ENCODE data around the gene TRAF7. TPM values are rescaled to one million over a fixed set of nuclear protein-coding genes. Genes with fewer than 3 reads are reported as not detected.
"Not testable (repeated sequence)": the region's sequence is repeated elsewhere in the genome, so short reads cannot be mapped to it uniquely, and the experiment has no call there.

The TRAF7 gene
- total RNA-seq, 4 donors from 2014 or later, result 51.2 to 120 (median 79.3) TPM

DNA sequence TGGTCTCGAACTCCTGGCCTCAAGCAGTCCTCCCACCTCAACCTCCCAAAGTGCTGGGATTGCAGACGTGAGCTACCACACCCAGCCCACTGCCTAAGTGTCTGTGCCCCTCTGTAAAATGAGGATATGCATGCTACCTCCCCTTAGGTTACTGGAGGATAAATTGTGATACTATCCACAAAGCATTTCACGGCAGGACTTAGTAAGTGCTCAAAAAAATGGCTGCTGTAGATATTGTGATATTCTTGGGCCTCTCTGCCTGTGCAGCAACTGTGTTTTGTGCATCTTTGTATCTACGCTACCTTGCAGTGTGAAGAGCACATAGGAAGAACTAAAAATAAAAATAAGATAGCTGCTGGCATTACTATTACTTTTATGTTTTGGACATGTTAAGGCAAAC is 42.7 kb downstream of the TRAF7 start:
- H3K27me3 ChIP-seq, result peaks cover 0 to 27% of the 10 kb centered on the region in 2 donors
- TF ChIP-seq, protein P1, sequence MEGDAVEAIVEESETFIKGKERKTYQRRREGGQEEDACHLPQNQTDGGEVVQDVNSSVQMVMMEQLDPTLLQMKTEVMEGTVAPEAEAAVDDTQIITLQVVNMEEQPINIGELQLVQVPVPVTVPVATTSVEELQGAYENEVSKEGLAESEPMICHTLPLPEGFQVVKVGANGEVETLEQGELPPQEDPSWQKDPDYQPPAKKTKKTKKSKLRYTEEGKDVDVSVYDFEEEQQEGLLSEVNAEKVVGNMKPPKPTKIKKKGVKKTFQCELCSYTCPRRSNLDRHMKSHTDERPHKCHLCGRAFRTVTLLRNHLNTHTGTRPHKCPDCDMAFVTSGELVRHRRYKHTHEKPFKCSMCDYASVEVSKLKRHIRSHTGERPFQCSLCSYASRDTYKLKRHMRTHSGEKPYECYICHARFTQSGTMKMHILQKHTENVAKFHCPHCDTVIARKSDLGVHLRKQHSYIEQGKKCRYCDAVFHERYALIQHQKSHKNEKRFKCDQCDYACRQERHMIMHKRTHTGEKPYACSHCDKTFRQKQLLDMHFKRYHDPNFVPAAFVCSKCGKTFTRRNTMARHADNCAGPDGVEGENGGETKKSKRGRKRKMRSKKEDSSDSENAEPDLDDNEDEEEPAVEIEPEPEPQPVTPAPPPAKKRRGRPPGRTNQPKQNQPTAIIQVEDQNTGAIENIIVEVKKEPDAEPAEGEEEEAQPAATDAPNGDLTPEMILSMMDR (IDR thresholded peaks at IDR 0.05), result no peak
- no peak for TF ChIP-seq POLR2A (IDR thresholded peaks at IDR 0.05)
- no peaks in the 10 kb centered on the region for H3K36me3 ChIP-seq
- peaks cover 0 to 19% (median 13%) of the 10 kb centered on the region in 4 donors for H3K4me1 ChIP-seq
- no peak overlapping the region for H3K4me3 ChIP-seq
- H3K9me3 ChIP-seq, result no peaks in the 10 kb centered on the region
- DNase-seq, result no peak
- no peak overlapping the region for H3K27ac ChIP-seq

DNA sequence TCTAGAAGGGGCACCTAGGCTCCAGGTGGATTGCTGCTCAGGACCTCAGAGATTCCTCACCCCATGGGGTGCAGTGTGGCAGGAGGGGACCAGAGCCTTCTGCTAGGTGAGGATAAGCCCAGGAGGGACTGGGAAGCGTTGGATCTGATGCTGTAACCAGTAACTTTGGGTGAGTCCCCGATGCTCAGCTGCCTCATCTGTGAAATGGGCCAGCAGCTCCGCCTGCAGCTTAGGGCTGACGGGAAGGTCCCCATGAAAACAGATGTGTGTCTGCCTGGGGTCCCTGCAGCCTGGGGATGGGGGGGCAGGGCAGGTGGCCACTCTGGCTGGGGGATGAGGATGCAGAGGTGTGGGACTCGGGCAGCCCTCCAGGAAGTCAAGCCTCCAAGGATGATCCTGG is 43.5 kb downstream of the TRAF7 start:
- H3K27ac ChIP-seq, result no peak overlapping the region
- no peaks in the 10 kb centered on the region for H3K9me3 ChIP-seq
- no peak overlapping the region for H3K4me3 ChIP-seq
- H3K27me3 ChIP-seq, result peaks cover 0 to 27% of the 10 kb centered on the region in 2 donors
- H3K4me1 ChIP-seq, result peaks cover 0 to 19% (median 13%) of the 10 kb centered on the region in 4 donors
- DNase-seq, result no peak
- H3K36me3 ChIP-seq, result no peaks in the 10 kb centered on the region
- no peak for TF ChIP-seq POLR2A (IDR thresholded peaks at IDR 0.05)
- TF ChIP-seq, protein P1 (IDR thresholded peaks at IDR 0.05), result no peak

DNA sequence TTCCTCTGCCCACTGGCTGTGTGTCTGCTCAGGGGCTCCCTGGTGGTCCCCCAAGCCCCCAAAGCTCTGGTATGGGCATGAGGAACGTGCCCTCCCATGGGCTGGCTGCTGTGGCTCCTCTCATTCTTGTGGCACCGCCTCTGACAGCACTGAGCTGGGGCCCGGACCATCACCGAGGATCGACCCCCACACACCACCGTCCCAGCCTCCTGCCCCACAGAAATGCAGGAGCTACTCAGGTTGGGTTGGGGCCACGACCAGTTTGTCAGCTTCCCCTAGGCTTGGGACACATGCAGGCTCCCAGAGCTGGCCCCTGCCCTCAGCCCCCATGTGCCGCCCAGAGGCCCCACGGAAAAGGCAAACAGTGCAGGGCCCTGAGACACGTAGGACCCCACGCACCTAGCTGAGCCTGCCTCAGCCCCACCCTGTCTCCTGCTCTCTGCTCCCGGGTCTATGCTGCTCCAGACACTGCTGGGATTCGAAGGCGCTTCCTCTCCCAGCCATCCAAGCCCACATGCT is 44.1 kb downstream of the TRAF7 start:
- Histone ChIP-seq H3K27me3 (peaks cover 0 to 26% of the 10 kb centered on the region in 2 donors), H3K4me1 (peaks cover 0 to 23% (median 13%) of the 10 kb centered on the region in 4 donors), H3K36me3 (no peaks in the 10 kb centered on the region), H3K9me3 (no peaks in the 10 kb centered on the region), H3K27ac (no peak overlapping the region), H3K4me3 (no peak overlapping the region)
- TF ChIP-seq, protein P1 (IDR thresholded peaks at IDR 0.05), result no peak
- no peak for TF ChIP-seq POLR2A (IDR thresholded peaks at IDR 0.05)
- DNase-seq, result no peak

DNA sequence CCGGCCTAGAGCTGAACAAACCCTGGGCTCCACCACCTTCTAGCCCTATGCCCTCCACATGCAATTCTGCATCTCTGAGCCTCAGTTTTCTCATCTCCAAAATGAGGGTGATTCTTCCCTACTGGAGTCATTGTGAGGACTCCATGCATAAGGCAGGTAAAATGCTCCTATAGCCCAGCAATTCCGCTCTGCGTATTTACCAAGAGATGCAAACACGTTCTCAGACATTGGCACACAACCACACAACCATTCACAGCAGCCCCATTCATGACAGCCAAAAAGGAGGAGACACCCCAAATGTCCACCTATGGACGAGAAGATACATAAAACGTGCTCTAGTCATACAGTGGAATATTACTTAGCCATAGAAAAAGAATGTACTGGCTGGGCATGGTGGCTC is 44.7 kb downstream of the TRAF7 start:
- Histone ChIP-seq H3K9me3 (no peaks in the 10 kb centered on the region), H3K36me3 (no peaks in the 10 kb centered on the region), H3K4me3 (no peak overlapping the region), H3K27ac (no peak overlapping the region), H3K4me1 (peaks cover 0 to 18% (median 9%) of the 10 kb centered on the region in 4 donors), H3K27me3 (peaks cover 0 to 20% of the 10 kb centered on the region in 2 donors)
- TF ChIP-seq, protein P1 (IDR thresholded peaks at IDR 0.05), result no peak
- TF ChIP-seq POLR2A (IDR thresholded peaks at IDR 0.05), result no peak
- no peak for DNase-seq

DNA sequence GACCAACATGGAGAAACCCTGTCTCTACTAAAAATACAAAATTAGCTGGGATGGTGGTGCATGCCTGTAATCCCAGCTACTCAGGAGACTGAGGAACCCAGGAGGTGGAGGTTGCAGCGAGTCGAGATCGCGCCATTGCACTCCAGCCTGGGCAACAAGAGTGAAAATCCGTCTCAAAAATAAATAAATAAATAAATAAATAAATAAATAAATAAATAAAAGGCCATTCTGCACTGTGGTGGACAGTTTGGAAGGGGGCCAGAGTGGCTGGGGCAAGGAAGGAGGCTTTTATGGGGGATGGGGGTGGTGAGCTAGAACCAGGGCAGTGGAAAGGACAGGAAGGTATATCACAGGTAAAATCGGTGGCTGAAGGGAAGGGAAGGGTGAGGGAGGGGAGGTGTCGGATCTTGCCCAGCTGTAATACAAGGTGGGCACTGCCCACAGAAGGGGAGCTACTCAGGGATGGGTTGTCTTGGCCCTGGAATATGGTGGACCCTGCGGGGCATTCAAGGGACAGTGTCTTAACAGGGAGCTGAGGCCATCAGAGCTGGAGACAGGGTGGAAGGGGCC is 47.6 kb downstream of the TRAF7 start:
- not testable (repeated sequence) for H3K4me3 ChIP-seq, DNase-seq, H3K27me3 ChIP-seq, H3K9me3 ChIP-seq, H3K27ac ChIP-seq
- peaks cover 0 to 18% (median 6%) of the 10 kb centered on the region in 4 donors for H3K4me1 ChIP-seq
- H3K36me3 ChIP-seq, result peaks cover 0 to 18% (median 0%) of the 10 kb centered on the region in 3 donors

DNA sequence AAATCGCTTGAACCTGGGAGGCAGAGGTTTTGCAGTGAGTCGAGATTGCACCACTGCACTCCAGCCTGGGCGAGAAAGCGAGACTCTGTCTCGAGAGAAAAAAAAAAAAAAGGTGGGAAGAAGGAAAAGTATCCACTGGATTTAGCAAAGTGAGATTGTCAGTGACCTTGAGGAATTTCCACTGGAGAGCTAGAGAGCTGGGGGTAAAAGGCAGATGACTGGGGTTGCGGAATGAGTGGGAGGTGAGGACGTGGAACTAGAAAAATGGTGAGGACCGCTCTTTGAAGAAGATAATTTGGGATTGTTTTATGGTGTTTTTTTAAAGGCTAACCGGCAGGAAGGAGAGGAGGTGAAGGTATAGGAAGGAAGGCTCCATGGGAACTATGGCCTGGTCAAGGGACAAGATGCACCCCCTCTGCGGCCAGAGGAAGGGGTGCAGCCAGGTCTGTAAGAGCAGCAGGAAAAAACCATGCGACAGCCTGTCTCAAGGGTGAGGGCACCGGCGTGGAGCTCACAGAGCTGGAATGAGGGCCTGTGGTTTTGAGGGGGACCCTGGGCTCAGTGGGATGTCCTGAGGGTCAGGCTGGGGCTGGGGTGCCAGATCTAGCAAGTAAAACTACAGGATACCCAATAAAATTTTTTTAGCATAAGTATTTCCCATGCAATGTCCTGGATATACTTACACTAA is 49.0 kb downstream of the TRAF7 start:
- Histone ChIP-seq H3K27ac (peak overlapping the region; percentile 84 to 99 (median 96)), H3K9me3 (no peaks in the 10 kb centered on the region), H3K4me3 (peak overlapping the region; percentile 59 to 98 (median 82)), H3K4me1 (peaks cover 0 to 18% (median 6%) of the 10 kb centered on the region in 4 donors), H3K36me3 (peaks cover 0 to 32% (median 0%) of the 10 kb centered on the region in 3 donors), H3K27me3 (no peaks in the 10 kb centered on the region)
- TF ChIP-seq, protein P1 (IDR thresholded peaks at IDR 0.05), result no peak
- TF ChIP-seq POLR2A (IDR thresholded peaks at IDR 0.05), result no peak
- no peak for DNase-seq

All from Peyer's patch (tissue), 4 donors.